HG02870 (cell line): ENCODE data around the gene CATSPERE.
"Not testable (repeated sequence)": the region's sequence is repeated elsewhere in the genome, so short reads cannot be mapped to it uniquely, and the experiment has no call there.

ENCODE experiments used
- ATAC-seq: cut with Tn5 transposase; IDR thresholded peaks from one replicate; pipeline ENCODE4 v1.9.1; 2021; ENCODE audit warnings: mild to moderate bottlenecking, moderate library complexity; ENCODE audit not compliant: unreplicated experiment

The CATSPERE gene

DNA sequence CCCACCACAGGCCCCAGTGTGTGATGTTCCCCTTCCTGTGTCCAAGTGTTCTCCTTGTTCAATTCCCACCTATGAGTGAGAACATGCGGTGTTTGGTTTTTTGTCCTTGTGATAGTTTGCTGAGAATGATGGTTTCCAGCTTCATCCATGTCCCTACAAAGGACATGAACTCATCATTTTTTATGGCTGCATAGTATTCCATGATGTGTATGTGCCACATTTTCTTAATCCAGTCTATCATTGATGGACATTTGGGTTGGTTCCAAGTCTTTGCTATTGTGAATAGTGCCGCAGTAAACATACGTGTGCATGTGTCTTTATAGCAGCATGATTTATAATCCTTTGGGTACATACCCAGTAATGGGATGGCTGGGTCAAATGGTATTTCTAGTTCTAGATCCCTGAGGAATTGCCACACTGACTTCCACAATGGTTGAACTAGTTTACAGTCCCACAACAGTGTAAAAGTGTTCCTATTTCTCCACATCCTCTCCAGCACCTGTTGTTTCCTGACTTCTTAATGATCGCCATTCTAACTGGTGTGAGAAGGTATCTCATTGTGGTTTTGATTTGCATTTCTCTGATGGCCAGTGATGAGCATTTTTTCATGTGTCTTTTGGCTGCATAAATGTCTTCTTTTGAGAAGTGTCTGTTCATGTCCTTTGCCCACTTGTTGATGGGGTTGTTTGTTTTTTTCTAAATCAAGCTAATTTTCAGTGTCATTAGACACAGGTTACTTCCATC lies 200.7 kb downstream of the CATSPERE start:
- ATAC-seq: not testable (repeated sequence)

DNA sequence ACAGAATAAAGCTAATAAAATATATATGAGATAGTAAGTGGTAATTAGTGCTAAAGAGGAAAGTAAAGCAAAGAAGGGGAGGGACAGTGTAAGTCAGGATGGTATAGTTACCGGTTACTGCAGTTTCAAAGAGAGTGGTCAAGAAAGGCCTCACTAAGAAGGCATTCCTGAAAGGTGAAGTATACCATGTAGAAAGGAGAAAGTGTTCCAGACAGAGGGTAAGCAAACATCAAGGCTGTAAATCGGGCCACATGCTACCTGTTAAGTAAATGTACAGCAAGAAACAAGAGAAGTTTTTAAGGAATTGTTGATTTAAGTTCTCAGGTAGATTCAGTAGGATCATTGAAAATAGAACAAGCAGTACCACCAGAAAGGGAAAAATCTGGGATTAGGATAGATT lies 201.5 kb downstream of the CATSPERE start:
- no peak for ATAC-seq

DNA sequence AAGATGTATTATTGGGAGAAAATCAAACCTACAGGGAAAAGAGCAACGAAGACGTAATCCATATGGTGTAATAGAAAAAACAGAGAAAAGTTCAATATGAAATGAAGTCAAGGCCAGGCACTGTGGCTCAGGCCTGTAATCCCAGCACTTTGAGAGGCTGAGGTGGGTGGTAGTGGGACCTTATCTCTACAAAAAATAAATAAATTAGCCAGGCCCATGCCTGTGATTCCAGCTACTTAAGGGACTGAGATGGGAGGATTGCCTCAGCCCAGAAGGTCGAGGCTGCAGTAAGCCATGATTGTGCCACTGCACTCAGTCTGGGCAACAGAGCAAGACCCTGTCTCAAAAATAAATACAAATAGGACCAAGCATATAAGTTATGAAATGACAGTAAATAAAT lies 203.3 kb downstream of the CATSPERE start:
- ATAC-seq: no peak

DNA sequence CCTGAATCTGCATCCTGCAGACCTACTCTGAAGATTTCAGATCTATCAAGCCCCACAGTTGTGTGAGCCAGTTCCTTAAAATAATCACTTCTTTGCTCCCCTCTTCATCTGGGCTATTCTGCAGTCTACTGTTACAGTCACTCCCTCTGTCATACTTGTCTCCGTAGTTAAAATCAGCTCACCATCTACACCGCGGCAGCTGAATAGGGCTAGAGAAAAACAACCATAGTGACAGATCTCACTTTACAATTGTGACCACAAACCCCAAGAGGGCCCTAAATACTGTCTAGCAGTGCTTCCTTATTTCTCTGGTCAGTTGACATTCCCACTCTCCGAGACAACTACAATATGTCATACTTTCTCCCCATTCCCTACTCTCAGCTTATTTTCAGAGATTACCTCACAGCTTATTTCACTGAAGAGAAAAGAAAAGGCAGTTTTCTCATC lies 204.7 kb downstream of the CATSPERE start:
- ATAC-seq: peak; percentile 80

DNA sequence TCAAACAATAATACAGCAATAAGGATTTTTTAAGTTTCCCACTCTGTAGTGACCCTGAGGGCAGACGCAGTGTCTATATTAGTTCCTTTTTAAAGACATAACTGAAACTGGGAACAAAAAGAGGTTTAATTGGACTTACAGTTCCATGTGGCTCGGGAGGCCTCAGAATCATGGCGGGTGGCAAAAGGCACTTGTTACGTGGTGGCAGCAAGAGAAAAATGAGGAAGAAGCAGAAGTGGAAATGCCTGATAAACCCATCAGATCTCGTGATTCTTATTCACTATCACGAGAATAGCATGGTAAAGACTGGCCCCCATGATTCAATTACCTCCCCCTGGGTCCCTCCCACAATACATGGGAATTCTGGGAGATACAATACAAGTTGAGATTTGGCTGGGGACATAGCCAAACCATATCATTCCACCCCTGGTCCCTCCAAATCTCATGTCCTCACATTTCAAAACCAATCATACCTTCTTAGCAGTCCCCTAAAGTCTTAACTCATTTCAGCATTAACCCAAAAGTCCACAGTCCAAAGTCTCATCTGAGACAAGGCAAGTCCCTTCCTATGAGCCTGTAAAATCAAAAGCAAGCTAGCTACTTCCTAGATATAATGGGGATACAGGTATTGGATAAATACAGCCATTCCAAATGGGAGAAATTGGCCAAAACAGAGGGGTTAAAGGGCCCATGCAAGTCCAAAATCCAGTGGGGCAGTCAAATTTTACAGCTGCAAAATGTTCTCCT lies 205.8 kb downstream of the CATSPERE start:
- ATAC-seq: not testable (repeated sequence)

DNA sequence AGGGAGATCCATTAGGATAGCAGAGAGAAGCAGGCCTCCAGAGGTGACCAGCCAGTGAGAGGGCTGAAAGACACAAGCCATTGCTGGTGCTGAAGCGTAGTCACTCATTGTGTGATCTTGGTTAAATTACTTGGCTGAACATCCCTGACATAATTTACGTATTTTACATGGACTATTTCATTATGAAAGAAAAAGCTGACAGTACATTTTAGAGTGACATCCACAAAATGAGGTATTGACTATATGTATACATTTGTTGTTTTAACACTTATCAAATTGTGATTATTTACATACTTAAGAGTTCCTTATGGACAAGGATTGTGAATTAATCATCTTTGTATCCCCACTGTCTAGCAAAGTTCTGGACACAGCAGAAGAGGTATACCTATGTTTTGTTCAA lies 206.7 kb downstream of the CATSPERE start:
- no peak for ATAC-seq

DNA sequence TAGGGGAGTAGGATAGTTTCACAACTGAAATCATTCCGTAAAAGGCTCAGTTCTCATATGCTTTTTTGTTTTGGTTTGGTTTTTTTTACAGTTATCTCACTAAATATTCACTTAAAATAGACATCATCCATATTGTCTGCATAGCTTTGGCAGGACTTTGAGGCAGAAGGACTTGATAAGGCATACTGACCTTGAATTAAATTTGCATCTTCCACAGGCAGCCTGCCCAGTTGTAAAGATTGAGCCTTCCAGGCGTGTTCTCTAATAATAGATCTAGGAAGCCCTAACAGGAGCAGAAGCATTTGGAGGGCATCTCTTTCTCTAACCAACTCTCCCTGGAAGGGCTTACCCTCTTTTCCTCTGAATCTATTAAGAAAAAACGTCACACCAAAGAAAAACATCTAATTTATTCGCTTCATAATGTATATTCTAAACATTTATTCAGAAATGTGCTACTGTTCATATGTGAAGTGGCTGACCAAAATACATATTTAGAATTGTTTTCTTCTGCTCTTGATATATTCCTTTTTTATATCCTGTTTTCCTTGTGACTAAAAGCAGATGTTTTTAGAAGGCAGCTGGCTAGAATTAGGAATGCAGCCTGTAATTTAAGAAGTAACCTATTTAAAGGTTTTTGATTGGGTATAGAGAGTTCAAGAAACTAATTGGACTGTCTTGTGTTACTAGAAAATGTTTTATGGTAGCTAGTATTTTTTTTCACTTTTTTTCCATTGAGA lies 212.0 kb downstream of the CATSPERE start:
- ATAC-seq: no peak

DNA sequence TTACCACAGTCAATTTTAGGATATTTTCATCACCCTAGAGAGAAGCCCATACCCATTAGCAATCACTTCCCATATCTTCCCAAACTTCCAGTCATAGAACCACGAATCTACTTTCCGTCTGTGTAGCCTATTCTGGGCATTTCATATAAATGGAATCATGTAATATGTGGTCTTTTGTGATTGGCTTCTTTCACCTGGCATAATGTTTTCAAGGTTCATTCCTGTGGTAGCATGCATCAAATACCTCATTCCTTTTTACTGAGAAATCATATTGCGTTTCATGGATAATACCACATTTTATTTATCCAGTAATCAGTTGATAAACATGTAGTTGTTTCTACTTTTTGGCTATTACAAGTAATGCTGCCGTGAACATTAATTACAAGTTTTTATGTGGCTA lies 213.4 kb downstream of the CATSPERE start:
- ATAC-seq: no peak

DNA sequence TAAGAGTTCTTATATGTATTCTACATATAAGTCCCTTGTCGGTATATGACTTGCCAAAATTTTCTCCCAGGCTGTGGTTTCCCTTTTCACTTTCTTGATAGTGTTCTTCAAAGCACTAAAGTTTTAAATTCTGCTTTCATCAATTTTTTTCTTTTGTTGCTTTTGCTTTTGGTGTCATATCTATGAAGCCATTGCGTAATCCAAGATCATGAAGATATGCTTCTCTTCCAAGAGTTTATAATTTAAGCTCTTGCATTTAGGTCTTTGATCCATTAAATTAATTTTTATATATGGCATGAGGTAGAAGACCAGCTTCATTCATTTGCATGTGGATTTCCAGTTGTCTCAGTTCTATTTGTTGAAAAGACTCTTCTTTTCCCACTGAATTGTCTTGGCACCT lies 214.1 kb downstream of the CATSPERE start:
- no peak for ATAC-seq

DNA sequence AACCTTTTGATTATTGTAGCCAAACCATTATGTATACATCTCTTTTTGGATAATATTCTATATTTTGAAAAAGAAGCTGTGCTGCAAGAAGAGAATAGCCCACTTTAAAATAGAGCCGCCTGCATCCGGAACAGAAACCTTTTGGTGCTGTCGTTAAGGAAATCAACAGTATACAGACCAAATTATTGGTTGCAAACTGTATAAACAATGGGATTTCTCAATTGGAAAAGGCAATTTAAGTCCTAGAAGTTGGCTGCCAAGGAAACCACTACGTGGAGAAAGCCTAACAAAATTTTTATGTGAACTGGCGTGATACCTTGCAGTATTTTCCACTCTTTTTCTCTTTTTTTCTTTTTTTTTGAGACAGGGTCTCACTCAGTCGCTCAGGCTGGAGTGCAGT lies 217.6 kb downstream of the CATSPERE start:
- no peak for ATAC-seq

DNA sequence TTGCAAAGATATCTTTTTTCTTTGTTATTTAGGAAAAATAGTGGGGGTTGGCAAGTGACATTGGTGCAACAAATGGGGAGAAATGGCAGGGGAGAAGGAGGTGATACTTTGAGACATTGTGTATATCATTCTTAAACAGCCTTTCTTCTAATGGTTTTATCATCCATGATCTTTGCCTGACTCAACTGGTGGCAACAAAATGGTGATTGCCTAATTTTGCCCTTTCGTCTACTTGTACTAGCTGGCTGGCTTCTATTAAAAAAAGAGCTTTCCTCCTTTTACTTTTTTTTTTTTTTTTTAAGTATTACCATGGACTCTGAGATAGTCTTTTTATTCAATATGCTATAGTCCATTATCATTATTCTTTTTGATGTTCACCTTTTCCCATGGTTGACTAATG lies 219.6 kb downstream of the CATSPERE start:
- no peak for ATAC-seq

DNA sequence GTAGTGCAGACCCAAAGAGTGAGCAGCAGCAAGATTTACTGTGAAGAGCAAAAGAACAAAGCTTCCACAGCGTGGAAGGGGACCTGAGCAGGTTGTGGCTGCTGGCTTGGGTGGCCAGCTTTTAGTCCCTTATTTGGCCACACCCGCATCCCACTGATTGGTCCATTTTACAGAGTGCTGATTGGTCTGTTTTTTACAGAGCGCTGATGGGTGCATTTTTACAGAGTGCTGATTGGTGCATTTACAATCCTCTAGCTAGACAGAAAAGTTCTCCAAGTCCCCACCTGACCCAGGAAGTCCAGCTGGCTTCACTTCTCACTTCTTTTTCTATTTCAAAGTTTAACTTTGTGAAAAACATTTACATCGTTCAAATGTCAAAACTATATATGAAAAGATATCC lies 221.0 kb downstream of the CATSPERE start:
- ATAC-seq: not testable (repeated sequence)
